Fibroblast of lung (primary cell): ENCODE measurements around the gene KIF16B.
"Not testable (repeated sequence)": the region's sequence is repeated elsewhere in the genome, so short reads cannot be mapped to it uniquely, and the experiment has no call there.

Source experiments
- EZH2 ChIP-seq: IDR thresholded peaks from 2 replicates; pipeline ENCODE4 v1.5.1; 2012; ENCODE audit warnings: low read length, control low read depth, mild to moderate bottlenecking; ENCODE audit errors: missing control alignments
- TF ChIP-seq, protein P1 (sequence below), 2 donors: IDR thresholded peaks in 1 of 2; conservative IDR thresholded peaks in 1 of 2; 1 replicate in 1 of 2; 2 replicates in 1 of 2; pipeline ENCODE4 v1.5.1; 2011 to 2012; ENCODE audit warnings: low read length in 2 of 2, control low read depth in 1 of 2, inconsistent platforms in 1 of 2, low read depth in 1 of 2, mild to moderate bottlenecking in 1 of 2

- TF ChIP-seq, protein P1, sequence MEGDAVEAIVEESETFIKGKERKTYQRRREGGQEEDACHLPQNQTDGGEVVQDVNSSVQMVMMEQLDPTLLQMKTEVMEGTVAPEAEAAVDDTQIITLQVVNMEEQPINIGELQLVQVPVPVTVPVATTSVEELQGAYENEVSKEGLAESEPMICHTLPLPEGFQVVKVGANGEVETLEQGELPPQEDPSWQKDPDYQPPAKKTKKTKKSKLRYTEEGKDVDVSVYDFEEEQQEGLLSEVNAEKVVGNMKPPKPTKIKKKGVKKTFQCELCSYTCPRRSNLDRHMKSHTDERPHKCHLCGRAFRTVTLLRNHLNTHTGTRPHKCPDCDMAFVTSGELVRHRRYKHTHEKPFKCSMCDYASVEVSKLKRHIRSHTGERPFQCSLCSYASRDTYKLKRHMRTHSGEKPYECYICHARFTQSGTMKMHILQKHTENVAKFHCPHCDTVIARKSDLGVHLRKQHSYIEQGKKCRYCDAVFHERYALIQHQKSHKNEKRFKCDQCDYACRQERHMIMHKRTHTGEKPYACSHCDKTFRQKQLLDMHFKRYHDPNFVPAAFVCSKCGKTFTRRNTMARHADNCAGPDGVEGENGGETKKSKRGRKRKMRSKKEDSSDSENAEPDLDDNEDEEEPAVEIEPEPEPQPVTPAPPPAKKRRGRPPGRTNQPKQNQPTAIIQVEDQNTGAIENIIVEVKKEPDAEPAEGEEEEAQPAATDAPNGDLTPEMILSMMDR (conservative IDR thresholded peaks at IDR 0.05 in 1 of 2, IDR thresholded peaks at IDR 0.05 in 1 of 2; ENCODE audit: low read depth in 1 of 2, low read length in 2 of 2), result not testable (repeated sequence)
- TF ChIP-seq EZH2, result not testable (repeated sequence)
Measured at GRCh38 chr20:16260133-16260532, 313.1 kb downstream of the KIF16B start.
